GM10266 (cell line): Measurements from ENCODE around the gene SMIM35.

ENCODE experiments used
- DNase-seq: peaks from one replicate; pipeline ENCODE4 v3.0.0; 2012; ENCODE audit errors: extremely low spot score
- TF ChIP-seq, protein P1 (sequence below): IDR thresholded peaks from 2 replicates; pipeline ENCODE4 v1.5.1; 2012; ENCODE audit warnings: mild to moderate bottlenecking, low read depth; ENCODE audit not compliant: control insufficient read depth, insufficient read depth; ENCODE audit errors: missing control alignments

Gene SMIM35

DNA sequence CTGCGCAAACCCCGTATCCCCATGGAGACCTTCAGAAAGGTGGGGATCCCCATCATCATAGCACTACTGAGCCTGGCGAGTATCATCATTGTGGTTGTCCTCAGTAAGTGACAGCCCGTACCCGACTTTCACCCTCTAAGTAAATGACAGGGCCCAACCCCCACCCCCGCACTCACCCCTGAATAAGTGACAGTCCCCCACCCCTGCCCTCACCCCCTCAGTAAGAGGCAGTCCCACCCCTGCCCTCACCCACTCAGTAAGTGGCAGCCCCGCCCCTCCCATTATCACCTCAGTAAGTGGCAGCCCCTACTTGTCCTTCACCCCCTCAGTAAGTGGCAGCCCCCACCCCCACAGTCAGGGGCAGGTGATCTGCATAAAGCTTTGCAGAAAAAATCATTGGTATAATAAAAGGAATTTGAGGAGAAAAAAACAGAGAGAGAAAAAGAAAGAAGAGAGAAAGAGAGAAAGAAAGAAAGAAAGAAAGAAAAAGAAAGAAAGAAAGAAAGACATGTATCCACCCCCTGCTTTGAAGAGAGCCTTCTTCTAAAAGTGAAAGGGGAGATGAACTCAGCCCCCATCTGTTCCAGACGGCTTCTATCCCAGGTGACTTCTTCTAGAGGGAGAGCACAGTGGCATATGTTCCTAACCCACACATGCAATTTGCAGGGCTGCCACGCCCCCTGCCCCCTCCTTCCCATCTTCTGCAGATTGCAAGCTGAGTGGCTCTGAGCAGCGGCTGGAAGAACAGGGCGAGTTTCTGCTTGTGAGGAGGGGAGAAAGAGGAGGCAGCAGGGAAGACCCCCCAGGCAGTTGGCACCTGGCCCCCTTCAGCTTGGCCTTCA lies 12.5 kb upstream of the SMIM35 start:
- TF ChIP-seq, protein P1, sequence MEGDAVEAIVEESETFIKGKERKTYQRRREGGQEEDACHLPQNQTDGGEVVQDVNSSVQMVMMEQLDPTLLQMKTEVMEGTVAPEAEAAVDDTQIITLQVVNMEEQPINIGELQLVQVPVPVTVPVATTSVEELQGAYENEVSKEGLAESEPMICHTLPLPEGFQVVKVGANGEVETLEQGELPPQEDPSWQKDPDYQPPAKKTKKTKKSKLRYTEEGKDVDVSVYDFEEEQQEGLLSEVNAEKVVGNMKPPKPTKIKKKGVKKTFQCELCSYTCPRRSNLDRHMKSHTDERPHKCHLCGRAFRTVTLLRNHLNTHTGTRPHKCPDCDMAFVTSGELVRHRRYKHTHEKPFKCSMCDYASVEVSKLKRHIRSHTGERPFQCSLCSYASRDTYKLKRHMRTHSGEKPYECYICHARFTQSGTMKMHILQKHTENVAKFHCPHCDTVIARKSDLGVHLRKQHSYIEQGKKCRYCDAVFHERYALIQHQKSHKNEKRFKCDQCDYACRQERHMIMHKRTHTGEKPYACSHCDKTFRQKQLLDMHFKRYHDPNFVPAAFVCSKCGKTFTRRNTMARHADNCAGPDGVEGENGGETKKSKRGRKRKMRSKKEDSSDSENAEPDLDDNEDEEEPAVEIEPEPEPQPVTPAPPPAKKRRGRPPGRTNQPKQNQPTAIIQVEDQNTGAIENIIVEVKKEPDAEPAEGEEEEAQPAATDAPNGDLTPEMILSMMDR: no peak
- no peak for DNase-seq

DNA sequence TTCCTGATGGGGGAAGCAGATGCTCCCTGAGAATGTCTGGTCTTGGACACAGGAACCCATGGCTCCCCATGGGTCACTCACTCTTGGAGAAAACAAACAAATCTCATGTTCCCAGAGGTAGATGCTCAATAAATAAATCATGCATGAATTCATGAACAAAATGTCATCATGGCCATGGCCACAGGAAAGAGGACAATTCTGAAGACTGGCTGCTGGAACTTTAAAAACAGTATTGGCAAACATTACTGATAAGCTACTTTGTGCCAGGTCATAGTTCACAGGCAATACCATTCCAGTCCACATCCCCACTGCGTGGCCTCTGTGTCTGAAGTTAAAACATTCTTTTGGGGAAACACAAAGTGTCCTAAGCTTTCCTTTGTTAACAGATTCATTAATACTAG lies 9.2 kb upstream of the SMIM35 start:
- no peak for DNase-seq
- TF ChIP-seq, protein P1: no peak

DNA sequence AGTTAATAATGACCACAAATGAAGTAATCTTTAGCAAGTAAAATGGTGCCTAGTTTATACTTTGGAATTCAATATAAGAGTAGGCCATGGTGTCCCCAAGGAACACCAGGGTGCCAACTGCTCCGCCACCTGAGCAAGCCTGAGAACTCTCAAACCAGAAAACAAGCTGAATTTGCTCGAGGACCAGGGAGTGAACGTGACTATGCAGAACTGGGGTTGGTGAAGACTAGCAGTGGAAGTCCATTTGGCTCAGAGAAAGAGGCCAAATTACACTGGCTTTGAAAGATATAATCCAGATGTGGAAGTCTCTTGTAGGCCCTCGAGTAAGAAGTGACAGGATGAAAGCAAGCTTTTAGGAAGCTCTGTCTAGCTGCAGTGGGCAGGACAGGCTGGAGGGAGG lies 8.7 kb upstream of the SMIM35 start:
- DNase-seq: no peak
- TF ChIP-seq, protein P1: no peak

DNA sequence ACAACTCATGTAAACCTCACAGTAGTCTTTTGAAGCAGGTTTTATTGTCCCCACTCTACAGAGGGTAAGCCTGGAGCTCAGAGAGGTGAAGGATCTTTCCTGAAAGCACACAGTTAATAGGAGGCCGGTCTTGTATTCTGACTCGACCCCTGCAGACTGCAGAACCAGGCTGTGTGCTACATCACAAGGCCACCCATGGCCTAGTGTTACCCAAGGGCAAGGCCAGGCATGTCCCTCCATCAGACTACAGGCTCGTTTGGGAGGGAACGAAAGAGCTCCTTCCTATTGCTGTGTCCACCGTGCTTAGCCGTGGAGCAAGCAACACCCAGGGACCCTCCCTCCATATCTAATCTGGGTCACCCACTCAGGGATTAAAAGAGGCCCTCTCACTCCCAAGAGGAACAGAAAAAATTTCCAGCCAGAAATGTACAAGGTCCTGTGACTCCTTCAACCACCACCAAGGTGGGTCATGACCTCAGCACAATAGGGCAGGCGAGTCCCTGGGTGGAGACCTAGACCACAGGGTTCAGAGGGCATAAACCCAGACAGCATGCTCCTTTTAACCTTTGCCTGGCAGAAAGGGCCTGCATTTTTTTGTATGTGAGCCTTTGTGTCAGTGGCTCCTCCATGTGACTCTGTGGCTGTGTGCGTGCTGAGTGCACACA lies 6.3 kb upstream of the SMIM35 start:
- DNase-seq: no peak
- TF ChIP-seq, protein P1: no peak

DNA sequence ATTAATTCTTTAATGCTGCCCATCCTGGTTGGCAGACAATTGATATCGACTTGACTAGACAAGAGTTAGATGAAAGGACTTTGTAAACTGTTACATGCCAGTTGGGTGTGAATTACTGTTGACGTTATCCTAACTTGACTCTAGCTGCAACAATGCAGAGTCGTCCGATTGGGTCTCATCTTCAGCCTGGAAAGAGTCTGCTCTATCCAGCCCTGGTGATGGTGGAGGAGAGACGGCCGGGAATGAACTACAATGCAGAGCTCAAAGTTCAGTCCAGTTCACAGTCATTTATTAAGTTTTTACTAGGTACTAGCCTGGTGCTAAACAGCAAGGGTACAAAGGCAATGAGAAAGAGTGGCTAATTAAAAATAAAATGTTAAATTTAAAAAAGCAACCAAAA lies 4.9 kb upstream of the SMIM35 start:
- TF ChIP-seq, protein P1: no peak
- DNase-seq: no peak

DNA sequence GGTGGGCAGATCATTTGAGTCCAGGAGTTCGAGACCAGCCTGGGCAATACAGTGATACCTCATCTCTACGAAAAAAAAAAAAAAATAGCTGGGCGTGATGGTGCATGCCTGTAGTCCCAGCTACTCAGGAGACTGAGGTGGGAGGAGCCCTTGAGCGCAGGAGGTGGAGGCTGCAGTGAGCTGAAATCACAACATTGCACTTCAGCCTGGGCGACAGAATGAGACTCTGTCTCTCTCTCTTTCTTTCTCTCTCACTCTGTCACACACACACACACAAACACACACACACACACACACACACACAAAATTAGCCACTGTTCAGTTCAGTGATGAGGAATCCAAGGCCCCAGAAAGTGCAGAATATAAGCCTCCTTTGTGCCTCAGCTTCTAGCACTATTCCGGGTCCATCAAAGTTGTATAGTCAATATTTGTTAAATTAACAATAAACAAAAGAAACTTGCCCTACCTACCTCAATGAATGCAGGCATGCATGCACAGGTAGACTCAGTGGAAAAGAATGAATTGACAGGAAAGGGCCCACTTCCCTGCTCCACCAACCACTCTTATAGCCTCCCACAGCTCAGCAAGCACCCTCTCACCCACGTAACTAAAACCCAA lies 3.9 kb upstream of the SMIM35 start:
- DNase-seq: no peak
- TF ChIP-seq, protein P1: no peak
